ENCODE measurements around the gene SLC35F1.
"Not testable (repeated sequence)": the region's sequence is repeated elsewhere in the genome, so short reads cannot be mapped to it uniquely, and the experiment has no call there.

SLC35F1 gene

DNA sequence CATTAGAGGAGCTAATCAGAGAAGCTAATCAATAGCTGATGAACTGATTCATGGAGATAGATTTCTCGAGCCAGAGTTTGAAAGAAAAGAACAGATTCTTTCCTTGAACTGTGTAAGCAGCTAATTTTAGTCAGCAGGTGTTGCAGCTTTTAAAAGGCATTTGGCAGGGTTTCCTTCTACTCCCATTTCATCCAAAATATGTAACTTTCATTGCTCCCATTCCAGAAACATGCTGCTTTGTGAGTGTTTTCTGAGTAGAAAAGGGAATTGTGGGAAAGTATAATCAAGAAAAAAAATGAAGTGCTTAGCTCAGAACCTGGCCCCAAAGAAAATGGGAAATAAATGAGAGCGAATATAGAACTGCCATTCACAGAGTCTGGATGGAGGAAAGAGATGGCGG is 20.8 kb downstream of the SLC35F1 start:
- DNase-seq (ENCODE audit: low read depth) = no peak

DNA sequence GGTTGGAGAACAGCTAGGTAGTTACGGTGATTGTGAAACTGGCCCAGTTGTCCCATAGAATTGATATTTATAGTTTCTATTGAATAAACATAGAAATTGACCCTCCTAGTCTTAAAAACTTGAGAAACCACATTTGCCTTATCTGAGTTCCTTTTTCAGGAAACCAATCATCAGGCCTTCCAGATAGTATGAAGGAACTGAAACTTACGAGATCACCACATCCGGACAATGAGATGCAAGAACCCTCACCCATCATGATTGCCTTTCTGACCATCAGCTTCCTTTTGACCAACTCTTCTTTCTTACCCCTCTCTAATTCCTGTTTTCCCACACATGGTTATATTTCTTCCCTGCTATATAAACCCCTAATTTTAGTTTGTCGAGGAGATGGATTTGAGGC is 21.8 kb downstream of the SLC35F1 start:
- DNase-seq (ENCODE audit: low read depth) = no peak

- no peak for DNase-seq (ENCODE audit: low read depth)
Measured at GRCh38 chr6:117929501-117929900, 22.4 kb downstream of the SLC35F1 start.

- DNase-seq (ENCODE audit: low read depth) = no peak
Measured at GRCh38 chr6:117930645-117931044, 23.6 kb downstream of the SLC35F1 start.

- DNase-seq (ENCODE audit: low read depth) = no peak
Measured at GRCh38 chr6:117932001-117932400, 24.9 kb downstream of the SLC35F1 start.

DNA sequence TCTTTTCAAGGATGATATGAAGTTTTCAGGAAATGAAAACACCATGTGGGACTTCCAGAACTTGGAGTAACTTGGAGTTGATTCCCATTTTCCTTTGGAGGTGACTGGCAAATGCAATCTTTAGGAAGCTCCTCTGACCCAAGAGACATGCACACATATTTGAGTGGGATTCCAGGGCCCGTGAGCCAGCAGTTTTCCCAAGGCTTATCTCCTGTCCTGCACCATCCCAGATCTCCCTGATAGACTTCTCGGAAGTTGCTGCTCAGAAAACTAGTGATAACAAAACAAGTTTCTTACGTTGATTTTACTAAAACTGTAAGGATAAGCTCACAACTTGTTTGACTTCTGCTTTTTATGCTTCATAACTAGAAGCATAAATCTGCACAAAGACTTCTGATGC is 25.6 kb downstream of the SLC35F1 start:
- DNase-seq (ENCODE audit: low read depth) = no peak

GRCh38 chr6:117933471-117933870 is 26.4 kb downstream of the SLC35F1 start:
- DNase-seq (ENCODE audit: low read depth) = no peak

DNA sequence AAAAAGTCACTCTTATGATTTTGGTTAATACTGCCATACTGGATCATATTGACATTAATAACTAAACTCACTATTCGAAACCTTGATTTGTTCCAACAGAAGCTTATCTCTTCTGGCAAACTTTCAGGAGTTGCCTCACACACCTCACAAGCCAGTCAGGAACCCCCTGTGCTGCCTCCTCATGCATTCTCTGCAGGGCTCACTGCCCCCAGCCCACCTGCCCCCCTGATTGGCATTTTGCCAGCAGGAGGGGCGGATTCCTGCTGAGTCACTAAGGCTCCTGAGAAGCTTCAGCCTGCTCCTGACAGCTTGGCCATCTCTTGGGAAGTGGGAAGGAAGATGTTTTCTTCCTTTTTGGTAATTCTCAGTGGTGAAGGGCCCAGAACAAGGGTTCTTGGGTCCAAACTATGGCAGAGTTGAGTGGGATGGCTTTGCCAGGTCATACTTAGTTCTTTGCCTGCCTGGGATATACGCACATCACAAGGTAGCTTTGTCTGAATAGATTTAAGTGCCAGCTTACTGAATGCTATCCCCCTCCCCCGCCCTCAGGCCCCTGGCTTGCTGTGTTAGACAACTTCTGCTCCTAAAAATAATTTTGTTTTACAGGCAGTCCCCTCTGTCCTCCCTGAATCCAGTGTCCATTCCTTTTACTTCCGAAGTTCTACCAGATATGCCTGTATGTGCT is 31.4 kb downstream of the SLC35F1 start:
- no peak for DNase-seq (ENCODE audit: low read depth)

GRCh38 chr6:117947234-117947633 is 40.2 kb downstream of the SLC35F1 start:
- DNase-seq (ENCODE audit: low read depth) = no peak

- DNase-seq (ENCODE audit: low read depth) = no peak
Measured at GRCh38 chr6:117951783-117952182, 44.7 kb downstream of the SLC35F1 start.

DNA sequence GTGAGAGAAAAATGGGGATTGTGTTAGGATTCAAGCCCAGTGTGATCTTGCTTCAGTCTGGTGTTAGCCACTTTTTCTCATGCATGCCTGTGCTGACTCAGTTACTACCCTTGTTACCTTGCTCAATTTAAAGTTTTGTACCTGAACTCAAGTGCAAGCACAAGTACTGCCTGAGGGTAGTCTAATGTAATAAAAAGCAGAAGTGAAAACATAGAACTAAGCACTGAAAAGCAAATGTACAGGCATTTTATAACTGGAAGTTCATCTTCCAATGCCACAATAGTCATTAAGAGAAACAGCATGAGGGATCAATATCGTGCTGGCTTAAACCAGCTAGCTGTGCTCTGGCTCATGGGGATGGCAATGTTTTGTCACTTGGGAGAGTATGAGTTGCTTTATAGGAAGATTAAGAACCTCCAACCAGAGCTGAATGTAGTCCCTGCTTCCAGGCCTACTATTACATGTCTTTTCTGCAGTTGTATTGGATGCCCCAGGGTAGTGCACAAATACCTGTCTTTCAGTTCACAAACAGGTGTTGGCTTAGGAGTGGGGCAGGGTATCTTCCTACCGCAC is 48.7 kb downstream of the SLC35F1 start:
- DNase-seq (ENCODE audit: low read depth) = no peak

DNA sequence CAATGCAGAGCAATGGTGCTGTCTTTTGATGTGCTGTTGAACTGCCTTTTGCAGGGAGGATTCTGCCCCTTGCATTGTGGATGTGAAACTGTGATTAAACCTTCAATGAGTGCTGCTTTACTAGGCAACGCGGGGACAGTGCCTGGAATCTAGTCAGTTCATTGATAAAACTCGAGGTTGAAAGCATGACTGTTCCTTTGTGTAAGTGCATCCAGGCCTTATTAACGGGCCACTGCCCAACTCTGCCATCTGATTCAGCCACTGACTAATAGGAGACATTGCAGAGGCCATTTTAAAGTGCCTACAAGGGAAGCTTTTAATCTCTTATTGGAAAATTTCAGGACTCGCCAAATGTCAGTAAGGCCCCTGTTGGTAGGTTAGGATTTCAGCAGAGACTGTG is 49.3 kb downstream of the SLC35F1 start:
- no peak for DNase-seq (ENCODE audit: low read depth)

GRCh38 chr6:117958536-117958935 is 51.5 kb downstream of the SLC35F1 start:
- no peak for DNase-seq (ENCODE audit: low read depth)

DNA sequence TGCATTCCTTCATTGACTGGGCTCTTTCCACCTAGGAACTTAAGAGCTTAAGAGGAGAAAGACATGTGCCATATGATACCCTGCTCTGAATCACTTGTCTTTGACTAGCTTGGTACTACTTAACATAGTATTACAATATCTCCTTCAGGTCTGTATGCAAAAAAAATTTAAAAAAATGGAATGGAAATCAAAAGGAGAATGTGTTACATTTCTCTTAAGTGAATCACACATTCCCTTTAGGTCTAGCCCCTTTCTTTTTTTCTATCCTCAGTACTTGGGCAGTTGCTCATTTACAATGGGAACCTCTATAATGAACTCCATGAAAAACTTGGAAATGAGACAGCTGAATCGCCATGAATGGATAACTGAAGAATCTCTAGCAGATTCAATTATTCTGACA is 53.8 kb downstream of the SLC35F1 start:
- DNase-seq (ENCODE audit: low read depth) = no peak

DNA sequence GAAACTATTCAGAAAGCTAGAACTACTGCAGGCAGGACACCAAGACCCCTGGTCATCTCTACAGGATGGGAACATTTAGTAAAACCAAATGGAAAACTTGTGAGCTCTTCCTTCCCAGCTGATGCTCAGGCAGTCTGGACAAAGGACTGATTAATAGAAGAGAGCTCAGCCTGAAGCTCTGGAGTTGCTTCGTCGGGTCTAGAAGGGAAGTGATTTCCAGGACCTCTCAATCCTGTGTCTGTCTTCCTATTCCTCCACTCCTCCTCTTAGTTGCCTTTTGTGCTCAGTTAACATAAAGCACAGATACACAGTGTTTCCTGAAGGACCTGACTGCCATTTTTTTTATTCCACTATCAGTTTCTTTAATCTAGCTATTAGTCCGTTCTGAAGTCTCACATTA is 54.2 kb downstream of the SLC35F1 start:
- no peak for DNase-seq (ENCODE audit: low read depth)

- not testable (repeated sequence) for DNase-seq (ENCODE audit: low read depth)
Measured at GRCh38 chr6:117965763-117966162, 58.7 kb downstream of the SLC35F1 start.

GRCh38 chr6:117971637-117972036 is 64.6 kb downstream of the SLC35F1 start:
- DNase-seq (ENCODE audit: low read depth) = no peak

DNA sequence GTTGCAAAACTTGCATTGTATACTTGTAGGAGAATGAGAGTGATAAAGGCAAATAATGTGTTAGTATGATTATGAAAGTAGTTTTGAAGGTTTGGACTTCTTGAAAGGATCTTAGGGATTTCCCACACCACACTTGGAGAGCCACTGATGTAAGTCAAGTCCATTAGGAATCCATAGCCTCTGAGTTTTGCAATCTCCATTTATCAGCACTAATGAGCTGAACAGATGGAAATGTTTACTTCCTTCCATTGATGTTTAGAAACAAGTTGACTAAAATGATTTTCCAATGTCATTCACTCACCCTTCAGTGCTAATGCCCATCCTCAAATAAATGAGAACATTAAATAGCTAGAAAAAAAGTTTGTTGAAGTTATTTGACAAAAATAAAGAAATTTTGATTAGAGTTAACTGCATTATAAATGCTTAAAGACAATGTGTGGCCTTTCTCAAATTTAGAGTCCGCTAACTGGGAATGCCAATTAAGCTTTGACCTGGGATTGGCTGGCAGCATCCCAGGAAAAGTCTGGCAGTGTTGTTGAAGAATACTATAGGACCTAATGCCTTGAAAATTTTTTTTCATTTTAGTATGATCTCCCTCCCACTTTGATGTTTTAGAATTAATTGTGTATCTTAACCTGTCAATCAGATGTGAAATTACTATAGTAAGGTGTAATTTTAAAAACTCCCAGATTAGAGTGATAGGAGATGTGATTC is 68.0 kb downstream of the SLC35F1 start:
- no peak for DNase-seq (ENCODE audit: low read depth)

DNA sequence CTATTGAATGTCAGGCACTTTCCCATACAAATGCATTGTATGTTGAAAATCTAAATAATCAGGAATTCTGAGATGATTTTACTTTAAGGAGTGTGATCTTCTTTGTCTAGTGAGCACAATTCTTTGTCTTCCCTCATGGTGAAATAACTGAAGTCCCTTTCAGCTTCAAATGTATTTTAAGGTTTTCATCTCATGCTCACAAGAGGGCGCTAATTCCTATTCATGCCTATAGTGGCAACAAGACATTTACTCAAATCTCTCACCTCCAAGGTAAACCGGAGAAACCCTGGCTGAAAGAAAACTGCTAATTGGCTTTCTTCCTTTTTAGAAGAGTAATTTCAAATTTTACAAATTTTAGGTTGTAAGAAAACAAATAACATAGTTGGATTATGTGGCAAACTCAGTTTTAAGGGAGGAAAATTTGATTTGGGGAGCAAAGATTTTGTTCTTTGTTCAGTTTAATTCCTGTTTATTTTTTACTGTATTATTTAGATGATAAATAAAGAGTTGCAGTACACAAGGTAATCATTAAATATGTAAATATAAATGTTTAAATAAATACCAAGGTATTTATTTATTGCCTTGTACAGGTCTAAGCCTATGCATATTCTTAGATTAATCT is 69.1 kb downstream of the SLC35F1 start:
- no peak for DNase-seq (ENCODE audit: low read depth)

GRCh38 chr6:117985916-117986315 is 78.9 kb downstream of the SLC35F1 start:
- no peak for DNase-seq (ENCODE audit: low read depth)

GRCh38 chr6:117986396-117986795 is 79.3 kb downstream of the SLC35F1 start:
- DNase-seq (ENCODE audit: low read depth) = no peak

GRCh38 chr6:117989086-117989485 is 82.0 kb downstream of the SLC35F1 start:
- no peak for DNase-seq (ENCODE audit: low read depth)

- DNase-seq (ENCODE audit: low read depth) = no peak
Measured at GRCh38 chr6:117990151-117990550, 83.1 kb downstream of the SLC35F1 start.
